Epithelial cell of esophagus (primary cell): ENCODE data around the gene ACER2.
"Not testable (repeated sequence)": the region's sequence is repeated elsewhere in the genome, so short reads cannot be mapped to it uniquely, and the experiment has no call there.

ENCODE experiments used
- DNase-seq: peaks from one replicate; pipeline ENCODE4 v3.0.0; 2010; ENCODE audit warnings: low read depth
- H3K4me3 ChIP-seq: 2 replicates; pipeline ENCODE4 v1.5.1; 2011; ENCODE audit warnings: mild to moderate bottlenecking, low read length, control low read depth
- TF ChIP-seq, protein P1 (sequence below): IDR thresholded peaks from 2 replicates; pipeline ENCODE4 v1.5.1; 2011; ENCODE audit warnings: low read depth, mild to moderate bottlenecking, low read length, control low read depth, inconsistent platforms; ENCODE audit not compliant: insufficient read depth; ENCODE audit errors: missing control alignments

Gene ACER2

DNA sequence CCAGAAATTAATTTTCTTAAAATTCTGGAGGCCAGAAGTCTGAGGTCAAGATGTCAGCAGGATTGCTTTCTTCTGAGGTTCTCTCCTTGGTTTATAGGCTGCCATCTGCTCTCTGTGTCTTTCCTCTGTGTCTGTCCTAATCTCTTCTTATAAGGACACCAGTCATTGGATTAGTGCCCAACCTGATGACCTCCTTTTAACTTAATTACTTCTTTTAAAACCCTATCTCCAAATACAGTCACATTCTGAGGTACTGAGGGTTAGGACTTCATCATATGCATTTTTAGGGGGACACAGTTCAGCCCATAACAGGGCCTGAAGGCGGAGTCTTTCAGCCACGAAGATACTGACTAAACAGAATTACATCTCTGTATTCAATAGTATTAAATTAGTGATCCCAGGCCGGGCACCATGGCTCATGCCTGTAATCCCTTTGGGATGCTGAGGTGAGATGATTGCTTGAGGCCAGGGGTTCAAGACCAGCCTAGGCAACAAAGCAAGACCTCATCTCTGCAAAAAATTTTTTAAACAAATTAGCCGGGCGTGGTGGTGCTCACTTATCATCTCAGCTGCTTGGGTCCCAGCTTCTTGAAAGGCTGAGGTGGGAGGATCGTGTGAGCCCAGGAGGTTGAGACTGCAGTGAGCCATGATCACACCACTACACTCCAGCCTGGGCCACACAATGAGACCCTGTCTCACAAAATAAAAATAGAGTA is 22.9 kb upstream of the ACER2 start:
- TF ChIP-seq, protein P1, sequence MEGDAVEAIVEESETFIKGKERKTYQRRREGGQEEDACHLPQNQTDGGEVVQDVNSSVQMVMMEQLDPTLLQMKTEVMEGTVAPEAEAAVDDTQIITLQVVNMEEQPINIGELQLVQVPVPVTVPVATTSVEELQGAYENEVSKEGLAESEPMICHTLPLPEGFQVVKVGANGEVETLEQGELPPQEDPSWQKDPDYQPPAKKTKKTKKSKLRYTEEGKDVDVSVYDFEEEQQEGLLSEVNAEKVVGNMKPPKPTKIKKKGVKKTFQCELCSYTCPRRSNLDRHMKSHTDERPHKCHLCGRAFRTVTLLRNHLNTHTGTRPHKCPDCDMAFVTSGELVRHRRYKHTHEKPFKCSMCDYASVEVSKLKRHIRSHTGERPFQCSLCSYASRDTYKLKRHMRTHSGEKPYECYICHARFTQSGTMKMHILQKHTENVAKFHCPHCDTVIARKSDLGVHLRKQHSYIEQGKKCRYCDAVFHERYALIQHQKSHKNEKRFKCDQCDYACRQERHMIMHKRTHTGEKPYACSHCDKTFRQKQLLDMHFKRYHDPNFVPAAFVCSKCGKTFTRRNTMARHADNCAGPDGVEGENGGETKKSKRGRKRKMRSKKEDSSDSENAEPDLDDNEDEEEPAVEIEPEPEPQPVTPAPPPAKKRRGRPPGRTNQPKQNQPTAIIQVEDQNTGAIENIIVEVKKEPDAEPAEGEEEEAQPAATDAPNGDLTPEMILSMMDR: no peak
- no peak overlapping the region for H3K4me3 ChIP-seq
- no peak for DNase-seq

DNA sequence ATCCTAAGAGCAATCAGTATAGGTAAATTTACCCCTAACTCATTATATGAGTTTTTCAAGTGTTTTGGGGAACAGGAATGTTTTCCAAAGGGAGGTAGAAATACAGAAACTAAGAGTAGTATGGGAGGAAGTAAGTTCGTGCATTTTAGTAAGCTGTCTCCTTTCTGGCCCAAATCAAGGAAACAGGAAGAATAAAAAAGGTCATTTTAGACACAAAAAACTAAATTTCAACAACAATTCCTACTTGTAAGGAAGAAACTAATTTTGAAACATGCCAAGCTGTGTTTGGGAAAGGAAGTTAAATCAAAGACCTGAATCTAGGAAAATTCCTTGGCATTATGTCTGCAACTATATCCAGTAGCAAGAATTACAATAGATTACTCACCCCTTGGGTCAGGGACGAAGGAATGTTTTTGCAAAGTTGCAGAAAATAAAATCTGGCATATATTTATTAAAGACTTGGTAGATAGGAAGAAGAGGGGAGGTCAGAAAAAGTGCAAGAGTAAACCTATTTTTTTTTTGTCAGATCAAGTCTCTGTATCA is 22.2 kb upstream of the ACER2 start:
- no peak for DNase-seq
- TF ChIP-seq, protein P1: no peak
- H3K4me3 ChIP-seq: no peak overlapping the region

DNA sequence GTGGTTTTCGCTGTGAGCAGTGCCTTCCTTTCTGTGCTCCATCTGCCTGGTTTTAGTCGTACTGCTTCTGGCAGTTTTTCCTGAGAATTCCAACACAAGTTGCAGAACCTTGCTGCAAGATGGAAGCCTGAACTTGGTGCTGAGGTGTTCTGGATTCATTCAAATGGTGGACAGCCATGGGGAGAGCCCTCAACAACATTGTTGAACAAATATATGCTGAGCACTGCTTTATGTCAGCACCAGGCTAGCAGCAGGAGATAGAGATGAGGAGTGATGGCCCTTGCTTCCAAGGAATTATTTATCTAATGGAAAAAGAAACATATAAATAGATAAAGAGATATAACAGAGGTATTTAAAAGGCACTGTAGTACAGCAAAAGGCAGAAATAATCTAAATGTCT is 21.5 kb upstream of the ACER2 start:
- TF ChIP-seq, protein P1: no peak
- no peak for DNase-seq
- no peak overlapping the region for H3K4me3 ChIP-seq

GRCh38 chr9:19389539-19389938 is 19.3 kb upstream of the ACER2 start:
- not testable (repeated sequence) for DNase-seq

DNA sequence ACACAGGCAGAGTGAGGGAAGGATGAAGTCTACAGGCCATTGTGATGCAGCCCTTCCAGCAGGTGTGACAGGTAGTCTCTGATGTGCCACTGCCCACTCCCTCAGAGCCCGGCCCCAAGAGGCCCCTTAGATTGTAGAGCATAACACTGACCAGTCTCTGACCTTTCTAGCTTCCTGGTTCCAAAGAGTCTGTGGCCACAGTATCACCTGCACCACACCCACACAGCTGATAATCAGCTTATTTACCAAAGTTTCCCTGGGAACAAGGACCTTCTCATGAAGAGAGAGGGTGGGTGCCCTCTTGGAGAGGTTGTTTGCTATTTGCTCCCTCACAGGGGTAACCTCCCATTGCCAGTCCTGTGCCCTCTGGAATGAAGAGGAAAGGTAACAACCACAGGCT is 11.0 kb upstream of the ACER2 start:
- no peak overlapping the region for H3K4me3 ChIP-seq
- DNase-seq: no peak
- TF ChIP-seq, protein P1: no peak

More at GRCh38 chr9:19389539-19389938, 19.3 kb upstream of the ACER2 start:
- H3K4me3 ChIP-seq: not testable (repeated sequence)

GRCh38 chr9:19403231-19403630 is 5.6 kb upstream of the ACER2 start:
- DNase-seq, H3K4me3 ChIP-seq: not testable (repeated sequence)

DNA sequence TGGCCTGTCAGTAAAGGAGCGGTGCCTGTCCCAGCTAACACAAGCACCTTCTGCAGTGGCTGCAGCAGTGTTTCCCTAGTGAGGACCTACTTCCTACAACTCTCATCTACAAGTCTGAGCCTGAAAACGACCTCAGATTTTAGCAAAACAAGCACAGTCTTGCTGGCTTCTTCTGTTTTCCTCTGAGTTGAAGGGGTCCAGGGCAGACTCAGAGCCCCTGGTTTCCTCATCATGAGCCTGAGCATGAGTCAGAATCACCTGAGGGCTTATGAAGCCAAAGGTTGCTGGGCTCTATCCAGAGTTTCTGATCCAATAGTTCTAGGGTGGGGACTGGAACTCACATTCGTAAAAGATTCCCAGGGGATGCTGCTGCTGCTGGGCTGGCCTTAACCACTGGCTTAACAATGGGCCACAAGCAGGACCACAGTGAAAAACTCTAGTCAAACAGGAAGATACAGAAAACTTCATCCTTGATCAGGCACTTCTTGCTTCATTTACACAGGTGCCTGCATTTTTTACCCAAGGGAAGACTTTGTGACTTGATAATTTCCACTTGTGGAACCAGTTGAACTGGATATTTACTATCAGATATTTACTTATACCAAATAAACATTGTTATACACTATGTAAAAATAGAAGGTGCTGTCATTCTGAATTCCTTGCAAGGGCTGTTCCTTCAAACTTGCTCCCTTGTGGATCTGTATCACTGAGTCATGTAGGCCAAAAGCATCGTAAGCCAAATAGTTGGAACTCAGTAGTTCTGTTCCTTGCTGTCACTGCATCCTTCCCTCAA is 4.3 kb upstream of the ACER2 start:
- peak; percentile 96 for DNase-seq
- no peak overlapping the region for H3K4me3 ChIP-seq
- TF ChIP-seq, protein P1: no peak
